WTC11 (cell line): ENCODE data around the gene PTPN21. TPM values are rescaled to one million over a fixed set of nuclear protein-coding genes. Genes with fewer than 3 reads are reported as not detected.

ENCODE experiments used
- ATAC-seq: fragments of 200-7000 bp; cut with Tn5 transposase; 2 replicates; pipeline ENCODE4 v1.10.0; 2021; ENCODE audit warnings: mild to moderate bottlenecking, moderate library complexity
- CTCF ChIA-PET: fragments of 300-600 bp; sonication (Branson Sonifier 250); formaldehyde crosslinking; loops from one replicate; lab custom pipeline; 2021; ENCODE audit warnings: antibody characterized with exemption; lab: Charles Lee
- POLR2A ChIA-PET: fragments of 350-600 bp; sonication (Branson Sonifier 250); formaldehyde crosslinking; loops from one replicate; lab custom pipeline; 2021; ENCODE audit warnings: antibody characterized with exemption; lab: Charles Lee
- DNase-seq: peaks from one replicate; pipeline ENCODE4 v3.0.0; 2021; ENCODE audit warnings: low spot score
- H3K27ac Mint-ChIP-seq: 2 replicates; pipeline ENCODE4 v1.8.0; 2021; ENCODE audit warnings: mixed read lengths
- H3K27me3 Mint-ChIP-seq: 2 replicates; pipeline ENCODE4 v1.8.0; 2021; ENCODE audit warnings: low read depth, mild to moderate bottlenecking, moderate library complexity, mixed read lengths
- H3K36me3 Mint-ChIP-seq: 2 replicates; pipeline ENCODE4 v1.8.0; 2021; ENCODE audit warnings: mixed read lengths
- H3K4me1 Mint-ChIP-seq: 2 replicates; pipeline ENCODE4 v1.8.0; 2022; ENCODE audit warnings: mixed read lengths
- H3K4me3 Mint-ChIP-seq: 2 replicates; pipeline ENCODE4 v1.8.0; 2021; ENCODE audit warnings: mild to moderate bottlenecking, moderate library complexity, mixed read lengths
- H3K9me3 Mint-ChIP-seq: 2 replicates; pipeline ENCODE4 v1.8.0; 2021; ENCODE audit warnings: mixed read lengths
- AFF4 ChIP-seq: sonication (generic); formaldehyde crosslinking; IDR thresholded peaks from 2 replicates; pipeline ENCODE4 v1.8.1; 2023; ENCODE audit warnings: mild to moderate bottlenecking, missing genetic modification reagents, borderline replicate concordance
- ATF6 ChIP-seq: sonication (generic); formaldehyde crosslinking; IDR thresholded peaks from 2 replicates; pipeline ENCODE4 v1.8.1; 2023; ENCODE audit warnings: mild to moderate bottlenecking, missing genetic modification reagents
- CREB1 ChIP-seq: sonication (generic); formaldehyde crosslinking; IDR thresholded peaks from 2 replicates; pipeline ENCODE4 v1.8.0; 2023; ENCODE audit warnings: mild to moderate bottlenecking, missing genetic modification reagents
- E2F4 ChIP-seq: sonication (generic); formaldehyde crosslinking; IDR thresholded peaks from 2 replicates; pipeline ENCODE4 v1.8.1; 2022; ENCODE audit warnings: low read depth, mild to moderate bottlenecking, moderate library complexity, missing genetic modification reagents, borderline replicate concordance
- EMX1 ChIP-seq: fragments of 250-450 bp; sonication (Bioruptor Pico); IDR thresholded peaks from 2 replicates; pipeline ENCODE4 v1.8.0; 2021; ENCODE audit warnings: mild to moderate bottlenecking
- FOXP1 ChIP-seq: sonication (generic); formaldehyde crosslinking; IDR thresholded peaks from 2 replicates; pipeline ENCODE4 v1.8.0; 2022; ENCODE audit warnings: missing genetic modification reagents, mild to moderate bottlenecking, moderate library complexity, borderline replicate concordance
- PREB ChIP-seq: sonication (generic); formaldehyde crosslinking; IDR thresholded peaks from 2 replicates; pipeline ENCODE4 v1.8.1; 2022; ENCODE audit warnings: mild to moderate bottlenecking, missing genetic modification reagents, moderate library complexity, borderline replicate concordance
- SP1 ChIP-seq: sonication (generic); formaldehyde crosslinking; conservative IDR thresholded peaks from 2 replicates; pipeline ENCODE4 v1.8.1; 2022; ENCODE audit warnings: missing genetic modification reagents
- TP53 ChIP-seq: sonication (generic); formaldehyde crosslinking; IDR thresholded peaks from 2 replicates; pipeline ENCODE4 v1.8.1; 2023; ENCODE audit warnings: mild to moderate bottlenecking, missing genetic modification reagents
- USF1 ChIP-seq: sonication (generic); formaldehyde crosslinking; IDR thresholded peaks from 2 replicates; pipeline ENCODE4 v1.8.0; 2022; ENCODE audit warnings: mild to moderate bottlenecking, missing genetic modification reagents
- ZNF138 ChIP-seq: sonication (generic); formaldehyde crosslinking; conservative IDR thresholded peaks from 2 replicates; pipeline ENCODE4 v1.8.1; 2022; ENCODE audit warnings: mild to moderate bottlenecking, moderate library complexity, missing genetic modification reagents
- ZNF263 ChIP-seq: sonication (generic); formaldehyde crosslinking; IDR thresholded peaks from 2 replicates; pipeline ENCODE4 v1.8.1; 2022; ENCODE audit warnings: low read depth, mild to moderate bottlenecking, moderate library complexity, missing genetic modification reagents
- ZNF281 ChIP-seq: sonication (generic); formaldehyde crosslinking; IDR thresholded peaks from 2 replicates; pipeline ENCODE4 v1.8.0; 2023; ENCODE audit warnings: mild to moderate bottlenecking, missing genetic modification reagents
- total RNA-seq: library from RNA; stranded (reverse); gene quantifications from 3 replicates; pipeline ENCODE4 v1.2.3, GENCODE V29; 2021

PTPN21 gene
- total RNA-seq, 1 experiment from 2014 or later = 7.5 TPM

GRCh38 chr14:88502740-88503139, 52.1 kb downstream of the PTPN21 start:
- TF ChIP-seq ZNF263 (CRISPR knock-in tag) (no peak), USF1 (CRISPR knock-in tag) (no peak)
- POLR2A ChIA-PET = no interaction called here
- Mint-ChIP-seq H3K27ac (no peak overlapping the region), H3K36me3 (peaks cover 2% of the 10 kb centered on the region; the same call in 1 of the 2 replicates), H3K9me3 (no peaks in the 10 kb centered on the region), H3K4me1 (no peaks in the 10 kb centered on the region), H3K4me3 (no peak overlapping the region), H3K27me3 (no peaks in the 10 kb centered on the region)
- DNase-seq = no peak
- CTCF ChIA-PET = no interaction called here
- ATAC-seq = no peak

GRCh38 chr14:88500611-88501010, 54.2 kb downstream of the PTPN21 start:
- Mint-ChIP-seq H3K4me1 (no peaks in the 10 kb centered on the region), H3K9me3 (no peaks in the 10 kb centered on the region)
- TF ChIP-seq CREB1 (CRISPR knock-in tag) = no peak
- TF ChIP-seq SP1 (CRISPR knock-in tag) = no peak
- no peak for TF ChIP-seq PREB (CRISPR knock-in tag)
- TF ChIP-seq AFF4 (CRISPR knock-in tag) = no peak
- no peak for TF ChIP-seq E2F4 (CRISPR knock-in tag)
- TF ChIP-seq ZNF138 = no peak
- TF ChIP-seq, all 79 proteins: peak for 0
- peaks cover 7% of the 10 kb centered on the region; the same call in 1 of the 2 replicates for H3K36me3 Mint-ChIP-seq
- no peak for ATAC-seq
- ChIA-PET CTCF (no interaction called here), POLR2A (no interaction called here)
- no peak overlapping the region for H3K4me3 Mint-ChIP-seq
- no peaks in the 10 kb centered on the region for H3K27me3 Mint-ChIP-seq
- no peak overlapping the region for H3K27ac Mint-ChIP-seq
- DNase-seq = no peak

- Mint-ChIP-seq H3K4me3 (no peak overlapping the region), H3K27ac (no peak overlapping the region), H3K4me1 (no peaks in the 10 kb centered on the region), H3K27me3 (no peaks in the 10 kb centered on the region), H3K36me3 (peaks cover 8% of the 10 kb centered on the region; the same call in 1 of the 2 replicates), H3K9me3 (no peaks in the 10 kb centered on the region)
- no peak for DNase-seq
- no peak for ATAC-seq
- TF ChIP-seq EMX1 (CRISPR knock-in tag) = no peak
- no peak for TF ChIP-seq ZNF281 (CRISPR knock-in tag)
- TF ChIP-seq TP53 (CRISPR knock-in tag) = no peak
- TF ChIP-seq FOXP1 (CRISPR knock-in tag) = no peak
- TF ChIP-seq ATF6 (CRISPR knock-in tag) = no peak
- POLR2A ChIA-PET = no interaction called here
- CTCF ChIA-PET = interaction anchor here (1.0 kb wide), 1 partner anchor 310 kb away, joined by 3 read pairs; no protein-coding TSS in a partner anchor
Measured at GRCh38 chr14:88499225-88499624, 55.6 kb downstream of the PTPN21 start.
